HG03280 (cell line): Measurements from ENCODE around the gene LRRC61.

Source experiments
- ATAC-seq: cut with Tn5 transposase; IDR thresholded peaks from one replicate; pipeline ENCODE4 v1.9.1; 2021; ENCODE audit warnings: mild to moderate bottlenecking, moderate library complexity; ENCODE audit not compliant: unreplicated experiment

LRRC61 gene

DNA sequence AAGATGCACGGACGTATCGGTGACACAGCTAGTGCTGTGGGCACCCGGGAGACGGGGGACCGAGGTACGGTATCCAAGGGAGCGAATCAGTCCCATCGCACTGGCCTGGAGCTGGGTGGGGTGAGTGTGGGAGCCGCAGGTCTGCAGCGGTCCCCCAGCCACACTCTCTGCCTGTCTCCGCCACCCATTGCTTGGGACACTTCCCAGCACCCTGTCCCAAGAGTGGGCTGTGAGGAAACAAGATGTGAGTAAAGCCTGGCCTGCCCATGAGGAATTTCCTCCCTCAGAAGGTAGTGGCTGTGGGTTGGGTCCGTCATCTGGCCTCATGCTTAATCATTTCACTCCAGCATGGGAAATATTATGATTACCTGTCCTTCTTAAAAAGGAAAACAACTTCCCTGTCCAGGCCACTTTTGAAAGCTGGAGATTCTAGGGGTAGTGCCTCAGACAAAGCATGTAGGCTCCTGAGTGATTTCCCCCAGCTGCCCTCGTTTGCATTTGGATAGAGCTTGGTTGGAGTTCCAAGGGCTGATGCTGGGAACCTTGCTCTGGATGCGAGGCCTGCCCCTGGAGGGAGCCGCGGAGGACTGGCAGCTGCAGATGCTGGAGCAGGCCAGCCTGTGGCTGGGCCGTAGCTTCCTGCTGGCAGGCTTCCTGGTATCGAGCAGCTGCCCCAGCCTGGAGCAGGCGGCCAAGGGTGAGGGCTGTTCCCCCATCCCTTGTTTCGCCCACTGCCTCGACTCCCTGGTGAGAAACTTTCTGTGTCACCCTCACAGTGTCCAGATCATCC, 6.4 kb downstream of the LRRC61 start:
- no peak for ATAC-seq

DNA sequence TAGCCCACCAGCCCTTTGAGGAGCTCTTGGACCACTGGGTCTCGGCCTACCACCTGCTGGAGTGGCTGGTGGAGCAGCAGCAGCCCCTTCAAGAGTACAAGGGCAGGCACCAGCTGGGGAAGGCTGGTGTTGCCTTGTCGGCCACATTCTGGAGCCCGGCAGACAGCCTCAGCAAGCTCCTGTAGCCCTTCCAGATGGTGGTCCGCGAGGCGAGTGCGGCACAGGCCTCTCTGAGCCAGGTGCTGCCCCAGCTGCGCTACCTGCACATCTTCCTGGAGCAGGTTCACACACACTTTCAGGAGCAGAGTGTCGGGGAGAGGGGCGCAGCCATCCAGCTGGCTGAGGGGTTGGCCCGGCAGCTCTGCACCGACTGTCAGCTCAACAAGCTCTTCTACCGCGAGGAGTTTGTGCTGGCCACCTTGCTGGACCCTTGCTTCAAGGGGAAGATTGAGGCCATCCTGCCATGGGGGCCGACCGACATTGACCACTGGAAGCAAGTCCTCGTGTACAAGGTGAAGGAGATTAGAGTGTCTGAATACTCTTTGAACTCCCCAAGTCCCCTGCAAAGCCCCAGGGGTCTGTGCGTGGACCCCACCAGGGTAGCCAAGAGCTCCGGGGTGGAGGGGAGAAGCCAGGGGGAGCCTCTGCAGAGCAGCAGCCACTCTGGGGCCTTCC, 7.2 kb downstream of the LRRC61 start:
- no peak for ATAC-seq

DNA sequence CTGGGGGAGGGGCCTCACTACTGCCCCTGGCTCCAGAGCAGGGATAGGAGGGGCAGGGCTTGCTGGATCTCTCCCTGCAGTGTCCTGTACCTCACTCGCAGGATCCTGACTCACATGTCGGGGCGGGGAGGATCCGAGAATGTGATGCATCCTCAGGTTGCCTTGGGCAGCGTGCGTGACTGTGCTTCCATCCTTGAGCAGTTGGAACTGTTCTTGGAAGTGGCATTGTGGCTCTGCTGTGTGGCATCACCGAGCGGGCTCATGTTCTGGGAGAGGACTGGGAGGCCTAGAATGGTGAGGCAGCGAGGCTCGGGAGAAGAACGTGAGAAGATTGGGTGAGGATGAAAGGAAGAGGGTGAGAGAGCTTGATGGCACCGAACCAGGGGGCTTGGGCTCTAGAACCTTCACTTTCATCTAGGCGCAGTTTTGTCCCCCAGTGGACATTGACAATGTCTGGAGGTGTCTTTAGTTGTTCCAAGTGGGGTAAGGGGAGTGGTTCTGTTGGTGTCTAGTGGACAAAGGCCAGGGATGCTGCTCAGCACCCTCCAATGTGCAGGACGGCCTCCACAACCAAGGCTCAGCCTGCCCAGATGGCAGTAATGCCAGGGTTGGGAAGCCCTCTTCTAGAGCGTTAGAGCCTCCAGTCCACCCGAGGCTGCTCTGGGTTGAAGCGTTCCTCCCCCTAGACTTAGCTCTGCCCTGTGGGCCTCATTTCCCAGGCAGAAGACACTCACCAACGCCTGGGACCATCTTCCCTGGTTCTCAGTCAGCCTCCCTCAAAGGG, 9.9 kb downstream of the LRRC61 start:
- no peak for ATAC-seq

DNA sequence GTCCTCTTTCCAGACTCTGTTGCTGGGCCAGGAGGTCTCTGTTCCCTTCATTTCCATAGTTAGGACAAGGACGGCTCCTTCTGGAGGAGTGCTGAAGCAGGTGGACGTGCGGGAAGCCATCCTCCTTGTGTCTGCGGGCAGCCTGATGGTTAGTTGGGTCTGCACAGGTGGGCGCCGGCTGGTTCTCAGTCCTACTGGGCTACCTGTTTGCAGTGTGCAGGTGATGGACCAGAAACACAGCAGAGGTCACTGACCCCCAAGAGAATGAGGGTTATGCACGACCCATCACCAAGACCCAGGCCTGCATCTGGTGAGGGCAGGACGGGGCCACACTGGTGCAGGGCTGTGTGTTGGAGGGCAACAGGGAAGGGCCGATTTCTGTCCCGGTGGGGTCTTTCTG, 10.5 kb downstream of the LRRC61 start:
- ATAC-seq = no peak

DNA sequence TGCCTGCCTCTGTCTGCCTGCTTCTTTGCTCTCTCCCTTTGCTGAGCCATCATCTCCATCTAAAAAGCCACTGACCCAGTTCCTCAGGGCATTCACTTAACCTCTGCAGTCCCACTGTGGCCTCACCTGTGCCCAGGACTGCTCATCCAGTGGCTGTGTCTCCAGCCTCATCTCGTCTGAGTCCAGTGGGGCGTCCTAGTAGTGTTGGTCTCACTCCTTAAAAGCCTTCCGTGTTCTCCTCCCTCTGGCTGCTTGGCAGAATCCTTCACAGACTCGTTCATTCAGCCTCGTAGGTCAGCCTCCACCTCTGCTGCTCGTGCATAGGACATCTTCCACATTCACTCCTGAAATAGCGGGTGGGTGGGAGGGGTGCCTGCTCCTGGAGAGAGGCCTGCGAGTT, 11.0 kb downstream of the LRRC61 start:
- ATAC-seq = no peak

DNA sequence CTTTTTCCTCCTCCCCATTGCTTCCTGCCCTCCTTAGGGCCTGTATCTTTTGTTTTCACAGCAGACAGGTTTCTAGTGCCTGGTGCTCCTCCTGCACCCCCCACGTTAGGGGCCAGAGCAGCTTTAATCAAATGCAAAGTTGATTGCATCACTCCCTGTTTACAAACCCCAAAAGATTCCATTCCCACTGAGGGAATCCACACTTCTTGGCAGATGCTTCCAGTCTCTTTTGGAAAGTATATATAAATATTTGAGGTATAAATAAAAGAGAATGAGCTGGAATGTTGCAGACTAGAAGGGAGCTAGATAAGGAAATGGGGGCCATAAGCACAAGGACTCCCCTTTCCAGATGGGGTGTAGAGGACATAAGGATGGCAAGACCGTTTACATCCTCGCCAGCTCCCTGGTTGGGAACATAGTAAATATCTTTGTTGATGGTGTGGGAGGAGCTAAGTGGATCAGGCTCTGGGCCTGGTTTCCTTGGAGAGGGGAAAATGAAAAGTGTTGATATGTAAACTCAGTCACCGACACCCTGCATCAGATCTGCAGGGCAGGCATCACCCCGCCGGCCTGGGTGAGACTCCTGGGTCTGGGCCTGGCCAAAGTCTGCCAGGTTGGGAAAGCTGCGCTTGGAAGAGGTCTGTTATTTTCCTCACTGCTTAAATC, 12.1 kb downstream of the LRRC61 start:
- no peak for ATAC-seq

DNA sequence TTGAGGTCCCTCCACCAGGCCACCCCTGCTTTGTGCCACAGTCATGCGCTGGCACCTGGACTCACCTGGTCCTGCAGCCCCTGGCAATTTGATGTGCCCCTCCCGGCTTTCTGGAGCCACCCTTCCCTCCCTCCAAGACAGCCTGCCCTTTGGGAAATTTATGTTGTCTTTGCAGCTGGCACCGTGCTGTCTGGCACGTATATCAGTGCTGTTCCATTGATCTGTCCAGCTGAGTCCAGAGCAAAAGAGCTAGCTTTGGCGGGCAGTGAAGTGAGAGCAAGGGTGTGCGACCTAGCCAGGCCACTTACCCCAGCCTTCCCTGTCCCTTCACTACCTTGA, 12.6 kb downstream of the LRRC61 start:
- ATAC-seq = no peak

DNA sequence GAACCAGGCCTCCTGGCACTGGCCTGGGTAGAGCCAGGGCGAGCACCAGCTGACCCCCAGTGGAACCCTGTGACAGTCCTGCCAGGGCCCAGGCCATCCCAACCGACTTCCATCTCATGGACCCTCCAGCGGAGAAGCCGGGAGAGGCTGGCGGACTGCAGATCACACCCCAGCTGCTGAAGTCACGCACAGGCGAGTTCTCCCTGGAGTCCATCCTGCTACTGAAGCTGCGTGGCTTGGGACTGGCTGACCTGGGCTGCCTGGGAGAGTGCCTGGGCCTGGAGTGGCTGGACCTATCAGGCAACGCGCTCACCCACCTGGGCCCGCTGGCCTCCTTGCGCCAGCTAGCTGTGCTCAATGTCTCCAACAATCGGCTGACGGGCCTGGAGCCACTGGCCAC, 13.6 kb downstream of the LRRC61 start:
- no peak for ATAC-seq

DNA sequence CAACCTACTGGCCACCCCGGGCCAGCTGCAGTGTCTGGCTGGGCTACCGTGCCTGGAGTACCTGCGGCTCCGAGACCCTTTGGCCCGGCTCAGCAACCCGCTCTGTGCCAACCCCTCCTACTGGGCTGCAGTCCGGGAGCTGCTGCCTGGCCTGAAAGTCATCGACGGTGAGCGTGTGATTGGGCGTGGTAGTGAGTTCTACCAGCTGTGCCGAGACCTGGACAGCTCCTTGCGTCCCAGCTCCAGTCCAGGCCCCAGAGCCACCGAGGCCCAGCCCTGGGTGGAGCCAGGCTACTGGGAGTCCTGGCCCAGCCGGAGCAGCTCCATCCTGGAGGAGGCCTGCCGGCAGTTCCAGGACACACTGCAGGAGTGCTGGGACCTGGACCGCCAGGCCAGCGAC, 14.0 kb downstream of the LRRC61 start:
- ATAC-seq = no peak

DNA sequence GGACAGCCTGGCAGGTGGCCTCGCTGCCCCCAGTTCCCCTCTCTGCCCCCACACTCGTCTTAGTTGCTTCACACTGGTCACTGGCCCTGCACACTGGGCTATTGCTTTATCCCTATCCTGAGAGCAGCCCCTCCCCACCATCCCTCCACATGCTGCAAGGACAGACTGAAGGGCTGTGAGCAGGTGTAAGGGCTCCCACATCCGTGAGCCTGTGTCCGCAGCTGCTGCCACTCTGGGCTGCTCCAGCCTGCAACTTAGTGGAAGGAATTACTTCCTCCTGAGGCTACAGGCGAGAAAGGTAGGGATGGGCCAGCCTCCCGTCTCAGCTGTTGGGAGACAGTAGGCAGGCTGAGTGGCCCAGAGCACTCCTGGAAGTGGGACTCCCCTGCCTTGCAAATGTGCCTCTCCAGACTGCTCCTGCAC, 14.5 kb downstream of the LRRC61 start:
- ATAC-seq = no peak

DNA sequence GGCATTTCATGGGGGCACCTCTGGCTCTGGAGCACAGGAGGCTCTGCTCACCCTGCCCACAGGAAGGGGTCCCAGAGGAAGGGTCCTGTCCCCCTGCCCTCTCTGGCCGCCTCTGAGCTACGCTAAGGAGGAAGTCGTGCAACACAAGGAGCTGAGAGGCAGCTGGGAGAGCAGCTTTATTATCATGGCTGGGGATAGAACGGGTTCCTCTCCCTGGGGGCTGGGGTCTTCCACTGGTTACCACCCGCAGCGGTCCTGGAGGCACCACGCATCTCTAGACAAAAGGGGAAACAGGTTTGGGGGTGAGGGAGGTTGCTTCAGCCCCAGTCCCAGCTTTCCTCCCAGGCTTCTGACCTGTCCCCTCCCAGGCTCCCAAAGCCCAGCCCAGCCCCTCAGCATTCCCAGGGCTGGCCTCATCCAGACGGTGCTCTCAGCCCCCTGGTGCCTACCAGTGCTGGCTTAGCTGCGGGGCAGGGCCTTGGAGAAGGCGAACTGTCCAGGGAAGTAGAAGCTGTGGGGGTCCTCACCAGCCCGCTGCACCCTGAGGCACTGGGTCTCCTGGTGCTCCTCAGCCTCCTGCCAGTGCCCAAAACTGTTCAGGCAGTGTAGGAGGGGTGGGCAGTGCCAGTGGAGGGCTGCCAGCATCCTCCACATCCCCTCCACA, 15.1 kb downstream of the LRRC61 start:
- ATAC-seq = no peak

DNA sequence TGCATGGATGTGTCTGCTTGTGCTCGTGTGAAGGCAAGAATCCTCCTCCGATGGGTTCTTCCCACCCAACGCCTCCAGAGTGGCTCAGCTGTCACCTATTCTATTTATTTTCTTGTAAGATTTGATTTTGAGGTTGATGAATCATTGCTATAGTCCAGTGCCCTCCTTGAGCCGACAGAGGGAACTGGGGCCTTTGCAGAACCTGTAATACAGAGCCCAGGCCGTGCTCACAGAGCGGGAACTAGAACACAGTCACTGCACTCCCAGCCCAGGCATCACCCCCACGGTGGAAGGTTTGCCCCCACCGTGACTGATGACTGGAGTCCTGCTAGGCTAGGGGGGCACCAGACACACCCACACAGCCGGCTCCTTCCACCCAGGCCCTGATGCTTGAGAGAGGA, 16.3 kb downstream of the LRRC61 start:
- ATAC-seq = no peak

DNA sequence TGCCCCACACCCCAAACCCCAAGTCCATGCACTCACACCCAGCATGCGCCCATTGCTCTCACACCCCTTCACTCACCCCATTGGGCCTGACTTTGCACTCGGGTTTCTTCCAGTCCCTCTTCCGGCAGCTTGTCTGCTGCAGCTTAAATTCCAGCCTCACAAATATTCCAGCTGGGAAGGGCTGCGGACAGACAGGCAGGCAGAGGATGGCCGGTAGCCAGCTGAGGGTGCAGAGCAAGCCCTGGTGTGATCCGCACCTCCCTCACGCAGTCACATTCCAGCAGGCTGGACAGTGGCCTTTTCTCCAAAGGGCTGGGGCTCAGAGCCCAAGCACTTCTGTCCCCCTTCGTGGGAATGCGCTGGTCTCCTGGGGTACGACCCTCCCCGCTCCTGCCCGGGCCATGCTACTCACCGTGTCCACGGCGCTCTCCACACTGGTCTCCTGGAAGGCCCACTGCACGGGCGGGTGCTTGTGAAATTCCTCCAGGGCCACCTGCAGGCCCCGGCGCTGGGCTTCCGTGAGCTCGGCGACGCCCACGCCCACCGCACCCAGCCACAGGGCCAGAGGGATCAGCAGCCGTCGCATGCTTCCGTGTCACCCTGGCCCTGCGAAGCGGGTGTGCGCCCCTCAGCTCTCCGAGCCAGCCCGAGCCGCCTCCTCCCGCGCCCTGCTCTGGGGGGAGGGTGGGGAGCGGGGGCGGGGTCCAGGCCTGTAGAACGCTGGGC, 17.0 kb downstream of the LRRC61 start:
- no peak for ATAC-seq

DNA sequence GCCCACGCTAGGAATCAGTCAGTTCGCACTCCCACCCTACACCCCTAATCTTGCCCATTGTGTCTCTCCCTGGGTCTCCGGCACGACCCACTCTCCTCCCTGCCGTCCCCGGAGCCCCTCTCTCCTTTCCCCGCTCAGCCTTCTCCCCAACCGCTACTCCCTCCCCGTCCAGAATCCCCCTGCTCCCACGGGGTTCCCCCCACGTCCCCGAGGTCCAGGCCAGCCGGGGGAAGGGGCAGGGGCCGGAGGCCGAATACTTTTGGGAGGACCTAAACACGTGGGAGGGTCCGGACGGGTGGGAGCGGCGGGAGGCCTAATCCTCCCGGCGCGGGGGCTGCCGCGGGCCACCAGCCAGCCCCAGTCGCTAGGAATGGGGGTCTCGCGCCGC, 17.7 kb downstream of the LRRC61 start:
- no peak for ATAC-seq

DNA sequence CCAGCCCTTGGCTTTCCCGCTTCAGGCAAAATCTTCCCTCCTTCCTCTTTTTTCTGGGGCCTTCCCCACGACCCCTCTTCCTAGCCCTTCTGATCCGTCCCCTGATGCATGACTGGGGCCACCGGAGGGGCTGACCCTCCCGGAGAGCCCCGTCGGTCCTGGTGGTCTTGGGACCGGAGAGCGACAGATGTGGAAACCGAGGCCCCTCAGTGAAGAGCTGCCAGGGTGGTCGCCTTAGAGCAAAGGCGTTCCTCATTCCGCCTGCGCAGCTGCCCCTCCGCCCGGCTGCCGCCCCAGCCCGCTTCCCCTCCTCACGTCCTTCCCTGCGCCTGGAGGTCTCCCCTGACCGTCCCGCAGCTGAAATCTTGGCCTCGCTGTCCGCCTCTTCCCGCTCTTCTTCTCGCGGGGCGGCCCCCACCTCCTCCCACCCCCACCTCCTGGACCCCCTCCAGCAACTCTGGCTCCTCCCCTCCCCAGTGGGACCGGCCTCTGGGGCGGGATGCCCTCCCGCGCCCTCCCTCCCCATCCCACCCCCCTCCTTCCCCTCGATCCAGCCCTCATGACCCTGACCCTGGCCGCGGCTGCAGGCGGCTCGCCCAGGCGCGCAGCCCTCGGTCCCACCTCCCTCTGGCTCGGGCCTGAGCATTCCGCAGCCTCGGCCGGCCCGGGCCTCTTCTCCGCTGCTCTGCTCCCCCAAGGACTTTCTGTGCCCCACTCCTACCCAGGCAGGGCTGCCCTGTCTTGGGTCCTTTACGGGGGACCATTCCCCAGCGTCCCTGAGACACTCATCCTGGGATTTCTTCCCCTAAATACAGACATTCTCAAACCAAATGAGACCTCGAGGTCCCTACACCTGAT, 18.3 kb downstream of the LRRC61 start, which contains the start of gene RARRES2:
Gene RARRES2 (minus strand): TSS at position 367 of the 858 bp plus-strand sequence. CDS start 1,020 bp downstream, outside the sequence.
- ATAC-seq = no peak

DNA sequence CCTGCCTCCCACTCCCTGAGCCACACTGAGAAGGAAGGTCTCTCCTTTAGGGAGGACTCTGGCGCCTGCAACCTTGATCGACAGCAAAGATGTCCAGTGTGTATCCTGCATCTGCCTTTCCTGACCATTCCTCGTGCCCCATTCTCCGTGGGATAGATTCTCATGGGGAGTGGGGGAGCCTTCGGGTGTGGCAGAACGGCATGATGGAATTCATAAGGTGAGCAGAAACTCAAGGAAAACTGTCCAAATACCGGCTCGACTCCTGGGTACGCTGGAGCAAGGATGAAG, 18.9 kb downstream of the LRRC61 start:
- no peak for ATAC-seq

DNA sequence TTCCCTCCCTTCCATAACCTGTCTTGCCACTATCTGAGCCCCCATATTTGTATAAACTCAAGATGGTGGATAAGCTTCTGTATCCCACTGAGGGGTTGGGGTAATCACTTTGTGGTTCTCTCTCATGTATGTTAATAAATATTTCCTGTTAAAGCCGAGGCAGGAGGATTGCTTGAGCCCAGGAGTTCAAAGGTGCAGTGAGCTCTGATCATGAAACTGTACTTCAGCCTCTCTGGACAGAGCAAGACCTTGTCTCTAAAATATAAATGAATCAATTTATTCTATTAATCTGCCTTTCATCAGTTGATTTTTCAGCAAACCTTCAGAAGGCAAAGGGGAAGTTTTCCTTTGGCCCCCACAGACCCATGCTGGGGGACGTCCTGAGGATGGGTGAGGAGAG, 20.1 kb downstream of the LRRC61 start:
- ATAC-seq = no peak

DNA sequence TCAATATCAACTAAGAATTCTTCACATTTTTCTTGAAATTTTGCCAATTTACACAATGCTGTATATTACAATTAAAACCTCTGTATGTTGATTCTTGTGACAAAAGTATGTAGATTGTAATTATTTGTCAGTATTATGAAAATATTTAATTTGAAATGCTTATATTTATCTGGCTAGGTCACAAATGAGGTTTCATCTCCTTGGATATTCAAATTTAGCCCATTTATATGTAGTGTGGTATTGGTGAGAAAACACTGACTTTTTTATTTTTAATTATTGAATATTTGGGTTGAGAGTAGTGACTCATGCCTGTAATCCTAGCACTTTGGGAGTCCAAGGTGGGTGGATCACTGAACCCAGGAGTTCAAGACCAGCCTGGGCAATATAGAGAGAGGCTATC, 21.1 kb downstream of the LRRC61 start:
- no peak for ATAC-seq

DNA sequence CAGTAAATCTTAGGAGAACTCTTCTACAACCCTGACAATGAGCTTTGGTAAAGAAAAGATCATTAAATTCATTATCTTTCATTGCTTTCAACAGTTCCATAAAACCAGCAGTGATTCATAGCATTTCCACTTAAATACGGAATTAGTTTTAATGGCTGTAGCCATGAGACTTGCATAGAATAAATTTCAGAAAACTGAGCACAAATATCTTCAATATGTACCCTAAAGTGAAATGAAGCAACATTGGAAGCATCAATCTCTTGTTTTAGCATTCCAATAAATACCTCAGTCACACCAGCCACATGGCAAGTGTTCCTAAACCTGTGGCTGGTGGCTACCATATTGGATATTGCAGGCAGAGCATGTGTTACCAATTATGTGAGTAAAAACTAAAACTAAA, 21.9 kb downstream of the LRRC61 start:
- ATAC-seq = no peak
